Smooth muscle cell of bladder (primary cell): ENCODE data around the gene PMCH. TPM values are rescaled to one million over a fixed set of nuclear protein-coding genes. Genes with fewer than 3 reads are reported as not detected.

ENCODE experiments used
- total RNA-seq: library from RNA; depleted of rRNA; stranded (reverse); fragments of >200 nt; gene quantifications from 2 replicates; pipeline ENCODE4 v1.2.3, GENCODE V29; 2014

Gene PMCH
- not detected in 2 replicates for total RNA-seq

GRCh38 chr12:102197789-102198188, at the start of gene PMCH:
PMCH (minus strand) TSS chr12:102197833; CDS start chr12:102197770, 63 bp downstream.

Other genes with a start within 250 kb of the PMCH start
- 91.2 and 114 TPM in 2 replicates for gene WASHC3, start 135.8 kb downstream of the PMCH start, total RNA-seq
- gene NUP37, start 77.7 kb downstream of the PMCH start, total RNA-seq: 39.1 and 43.2 TPM in 2 replicates
- 3.8 and 4.9 TPM in 2 replicates for gene PARPBP, start 77.7 kb downstream of the PMCH start, total RNA-seq